Ishikawa (cell line): ENCODE results near the gene VWF.

Source experiments
- CEBPB ChIP-seq: IDR thresholded peaks from 2 replicates; pipeline ENCODE4 v1.6.1; 2012
- CREB1 ChIP-seq: IDR thresholded peaks from 2 replicates; pipeline ENCODE4 v1.6.1; 2012; ENCODE audit warnings: low read depth
- EGR1 ChIP-seq: IDR thresholded peaks from 2 replicates; pipeline ENCODE4 v1.6.1; 2012
- EP300 ChIP-seq: IDR thresholded peaks from 2 replicates; pipeline ENCODE4 v1.6.1; 2012; ENCODE audit warnings: borderline replicate concordance
- FOXM1 ChIP-seq: IDR thresholded peaks from 2 replicates; pipeline ENCODE4 v1.6.1; 2012; ENCODE audit warnings: low read depth, borderline replicate concordance
- MAX ChIP-seq: IDR thresholded peaks from 2 replicates; pipeline ENCODE4 v1.6.1; 2012
- NFIC ChIP-seq: IDR thresholded peaks from 2 replicates; pipeline ENCODE4 v1.6.1; 2012
- RAD21 ChIP-seq: IDR thresholded peaks from 2 replicates; pipeline ENCODE4 v1.6.1; 2012; ENCODE audit warnings: low read depth
- REST ChIP-seq: IDR thresholded peaks from 2 replicates; pipeline ENCODE4 v1.6.1; 2012; ENCODE audit warnings: low read depth, mild to moderate bottlenecking
- TAF1 ChIP-seq: IDR thresholded peaks from 2 replicates; pipeline ENCODE4 v1.6.1; 2012; ENCODE audit warnings: low read depth, mild to moderate bottlenecking
- TCF12 ChIP-seq: IDR thresholded peaks from 2 replicates; pipeline ENCODE4 v1.6.1; 2012; ENCODE audit warnings: low read depth
- TEAD4 ChIP-seq: IDR thresholded peaks from 2 replicates; pipeline ENCODE4 v1.6.1; 2012
- USF1 ChIP-seq: IDR thresholded peaks from 2 replicates; pipeline ENCODE4 v1.6.1; 2012
- YY1 ChIP-seq: IDR thresholded peaks from 2 replicates; pipeline ENCODE4 v1.6.1; 2012; ENCODE audit warnings: low read depth
- ZBTB7A ChIP-seq: IDR thresholded peaks from 2 replicates; pipeline ENCODE4 v1.6.1; 2012; ENCODE audit warnings: low read depth

Gene VWF

GRCh38 chr12:6095269-6095668 is 29.2 kb downstream of the VWF start:
- no peak for TF ChIP-seq ZBTB7A
- no peak for TF ChIP-seq EP300
- TF ChIP-seq USF1: no peak
- no peak for TF ChIP-seq RAD21
- TF ChIP-seq CREB1: no peak
- no peak for TF ChIP-seq MAX
- no peak for TF ChIP-seq YY1
- TF ChIP-seq NFIC: no peak
- no peak for TF ChIP-seq FOXM1
- TF ChIP-seq EGR1: no peak
- no peak for TF ChIP-seq TEAD4
- no peak for TF ChIP-seq CEBPB
- no peak for TF ChIP-seq REST
- no peak for TF ChIP-seq TCF12
- TF ChIP-seq TAF1: no peak

- TF ChIP-seq REST: no peak
- no peak for TF ChIP-seq CREB1
- TF ChIP-seq CEBPB: no peak
- no peak for TF ChIP-seq NFIC
- TF ChIP-seq YY1: no peak
- peak; percentile 89 for TF ChIP-seq USF1
- TF ChIP-seq MAX: peak; percentile 45; the same call in 1 of the 2 replicates
- TF ChIP-seq TEAD4: 0 out of 2 replicates have a peak, but pooled peaks have one; percentile 5
- TF ChIP-seq TAF1: no peak
- TF ChIP-seq EGR1: no peak
Observed at GRCh38 chr12:6093764-6094163, 30.7 kb downstream of the VWF start.

- TF ChIP-seq RAD21 (peak; percentile 29; the same call in 1 of the 2 replicates), TEAD4 (peak; percentile 93), TAF1 (0 out of 2 replicates have a peak, but pooled peaks have one; percentile 24), NFIC (peak; percentile 99), ZBTB7A (no peak), REST (no peak), TCF12 (peak; percentile 86), YY1 (peak; percentile 56), FOXM1 (no peak), CREB1 (no peak), USF1 (0 out of 2 replicates have a peak, but pooled peaks have one; percentile 30), EP300 (peak; percentile 73; the same call in 1 of the 2 replicates), EGR1 (peak; percentile 83), CEBPB (no peak), MAX (peak; percentile 55)
Observed at GRCh38 chr12:6092784-6093722, 31.4 kb downstream of the VWF start.
